Upper lobe of left lung (tissue), 4 donors: ENCODE data around the gene SORBS1.

Experiments
- EP300 ChIP-seq, 4 donors: sonication (generic); formaldehyde crosslinking; IDR thresholded peaks; one replicate each; pipeline ENCODE4 v1.5.1; 2017; ENCODE audit warnings: antibody characterized with exemption in 4 of 4, control low read depth in 2 of 4
- POLR2A ChIP-seq, 4 donors: fragments of 450-650 bp; IDR thresholded peaks; one replicate each; pipeline ENCODE4 v1.5.1; 2016 to 2017; ENCODE audit warnings: antibody characterized with exemption in 4 of 4, mild to moderate bottlenecking in 2 of 4
- POLR2AphosphoS5 ChIP-seq, 2 donors: sonication (generic); formaldehyde crosslinking; IDR thresholded peaks; one replicate each; pipeline ENCODE4 v1.5.1; 2017; ENCODE audit warnings: antibody characterized with exemption in 2 of 2
- TF ChIP-seq, protein P1 (sequence below), 6 experiments: fragments of 450-650 bp in 4 of 6; fragments of 200-600 bp in 2 of 6; sonication (generic) in 2 of 6; IDR thresholded peaks; one replicate each; pipeline ENCODE4 v1.5.1; 2016 to 2019; ENCODE audit warnings: antibody characterized with exemption in 6 of 6

DNA sequence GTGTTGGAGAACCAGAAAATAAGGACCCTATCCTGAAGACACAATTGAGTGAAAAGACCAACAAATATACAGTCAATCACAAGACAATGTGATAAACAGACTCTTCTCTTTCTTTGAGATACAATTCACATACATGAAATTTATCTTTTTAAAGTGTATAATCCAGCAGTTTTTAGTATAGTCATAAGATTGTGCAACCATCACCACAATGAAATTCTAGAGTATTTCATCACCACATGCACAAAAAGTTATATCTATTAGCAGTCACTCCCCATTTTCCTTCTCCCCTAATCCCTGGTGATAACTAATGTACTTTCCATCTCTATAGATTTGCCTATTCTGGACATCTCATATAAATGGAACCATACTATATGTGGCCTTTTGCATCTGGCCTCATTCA lies 8.2 kb upstream of the SORBS1 start:
- TF ChIP-seq, protein P1, sequence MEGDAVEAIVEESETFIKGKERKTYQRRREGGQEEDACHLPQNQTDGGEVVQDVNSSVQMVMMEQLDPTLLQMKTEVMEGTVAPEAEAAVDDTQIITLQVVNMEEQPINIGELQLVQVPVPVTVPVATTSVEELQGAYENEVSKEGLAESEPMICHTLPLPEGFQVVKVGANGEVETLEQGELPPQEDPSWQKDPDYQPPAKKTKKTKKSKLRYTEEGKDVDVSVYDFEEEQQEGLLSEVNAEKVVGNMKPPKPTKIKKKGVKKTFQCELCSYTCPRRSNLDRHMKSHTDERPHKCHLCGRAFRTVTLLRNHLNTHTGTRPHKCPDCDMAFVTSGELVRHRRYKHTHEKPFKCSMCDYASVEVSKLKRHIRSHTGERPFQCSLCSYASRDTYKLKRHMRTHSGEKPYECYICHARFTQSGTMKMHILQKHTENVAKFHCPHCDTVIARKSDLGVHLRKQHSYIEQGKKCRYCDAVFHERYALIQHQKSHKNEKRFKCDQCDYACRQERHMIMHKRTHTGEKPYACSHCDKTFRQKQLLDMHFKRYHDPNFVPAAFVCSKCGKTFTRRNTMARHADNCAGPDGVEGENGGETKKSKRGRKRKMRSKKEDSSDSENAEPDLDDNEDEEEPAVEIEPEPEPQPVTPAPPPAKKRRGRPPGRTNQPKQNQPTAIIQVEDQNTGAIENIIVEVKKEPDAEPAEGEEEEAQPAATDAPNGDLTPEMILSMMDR (IDR thresholded peaks at IDR 0.05) = no peak
- TF ChIP-seq POLR2A (IDR thresholded peaks at IDR 0.05) (no peak), POLR2AphosphoS5 (IDR thresholded peaks at IDR 0.05) (no peak), EP300 (IDR thresholded peaks at IDR 0.05) (no peak)
